ENCODE results near the gene SOX6. TPM values are rescaled to one million over a fixed set of nuclear protein-coding genes. Genes with fewer than 3 reads are reported as not detected.

The SOX6 gene
- polyA plus RNA-seq, 1 donor from 2014 or later: 2.2 TPM

DNA sequence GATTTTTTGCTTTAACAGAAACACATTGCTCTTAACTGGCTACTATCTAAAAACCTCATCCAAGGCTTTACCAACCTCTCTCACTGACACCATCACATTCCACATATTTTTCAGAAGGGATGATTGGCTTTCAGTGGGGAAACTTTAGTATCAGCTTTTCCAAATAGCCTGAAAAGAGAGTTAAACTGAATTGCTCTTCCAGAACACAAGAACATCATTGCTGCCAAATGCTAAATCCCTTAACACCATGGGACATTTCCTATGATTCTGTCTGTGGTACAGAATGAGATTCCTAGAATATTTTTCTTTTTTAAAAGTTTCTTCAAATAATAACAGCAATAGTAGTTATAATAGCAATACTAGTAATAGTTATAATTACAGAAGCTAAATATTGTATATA is 45.4 kb downstream of the SOX6 start:
- H3K9me3 ChIP-seq (ENCODE audit: low read length): no peaks in the 10 kb centered on the region
- peaks cover 3% of the 10 kb centered on the region for H3F3A ChIP-seq (ENCODE audit: insufficient read depth, low read length, poor library complexity, severe bottlenecking)
- no peak overlapping the region for H3K9ac ChIP-seq (ENCODE audit: low read length)
- H3K4me3 ChIP-seq (ENCODE audit: low read length): no peak overlapping the region
- no peaks in the 10 kb centered on the region for H3K79me2 ChIP-seq (replicated peaks; ENCODE audit: insufficient read depth, low read length)
- H4K20me1 ChIP-seq (ENCODE audit: insufficient read depth): no peaks in the 10 kb centered on the region
- TF ChIP-seq SMC3 (conservative IDR thresholded peaks at IDR 0.05; ENCODE audit: poor library complexity) (no peak), RAD21 (conservative IDR thresholded peaks at IDR 0.05) (no peak), TAF1 (IDR thresholded peaks at IDR 0.05; ENCODE audit: low read depth) (no peak), EZH2 (IDR thresholded peaks at IDR 0.05; ENCODE audit: borderline replicate concordance, insufficient read depth, low read length, poor library complexity, severe bottlenecking) (no peak), POLR2AphosphoS5 (IDR thresholded peaks at IDR 0.05) (no peak), EP300 (conservative IDR thresholded peaks at IDR 0.05; ENCODE audit: poor library complexity, severe bottlenecking) (no peak), MXI1 (conservative IDR thresholded peaks at IDR 0.05; ENCODE audit: poor library complexity, severe bottlenecking) (no peak)
- TF ChIP-seq, protein P1, sequence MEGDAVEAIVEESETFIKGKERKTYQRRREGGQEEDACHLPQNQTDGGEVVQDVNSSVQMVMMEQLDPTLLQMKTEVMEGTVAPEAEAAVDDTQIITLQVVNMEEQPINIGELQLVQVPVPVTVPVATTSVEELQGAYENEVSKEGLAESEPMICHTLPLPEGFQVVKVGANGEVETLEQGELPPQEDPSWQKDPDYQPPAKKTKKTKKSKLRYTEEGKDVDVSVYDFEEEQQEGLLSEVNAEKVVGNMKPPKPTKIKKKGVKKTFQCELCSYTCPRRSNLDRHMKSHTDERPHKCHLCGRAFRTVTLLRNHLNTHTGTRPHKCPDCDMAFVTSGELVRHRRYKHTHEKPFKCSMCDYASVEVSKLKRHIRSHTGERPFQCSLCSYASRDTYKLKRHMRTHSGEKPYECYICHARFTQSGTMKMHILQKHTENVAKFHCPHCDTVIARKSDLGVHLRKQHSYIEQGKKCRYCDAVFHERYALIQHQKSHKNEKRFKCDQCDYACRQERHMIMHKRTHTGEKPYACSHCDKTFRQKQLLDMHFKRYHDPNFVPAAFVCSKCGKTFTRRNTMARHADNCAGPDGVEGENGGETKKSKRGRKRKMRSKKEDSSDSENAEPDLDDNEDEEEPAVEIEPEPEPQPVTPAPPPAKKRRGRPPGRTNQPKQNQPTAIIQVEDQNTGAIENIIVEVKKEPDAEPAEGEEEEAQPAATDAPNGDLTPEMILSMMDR (IDR thresholded peaks at IDR 0.05; ENCODE audit: poor library complexity, severe bottlenecking): no peak
- TF ChIP-seq, protein P2, sequence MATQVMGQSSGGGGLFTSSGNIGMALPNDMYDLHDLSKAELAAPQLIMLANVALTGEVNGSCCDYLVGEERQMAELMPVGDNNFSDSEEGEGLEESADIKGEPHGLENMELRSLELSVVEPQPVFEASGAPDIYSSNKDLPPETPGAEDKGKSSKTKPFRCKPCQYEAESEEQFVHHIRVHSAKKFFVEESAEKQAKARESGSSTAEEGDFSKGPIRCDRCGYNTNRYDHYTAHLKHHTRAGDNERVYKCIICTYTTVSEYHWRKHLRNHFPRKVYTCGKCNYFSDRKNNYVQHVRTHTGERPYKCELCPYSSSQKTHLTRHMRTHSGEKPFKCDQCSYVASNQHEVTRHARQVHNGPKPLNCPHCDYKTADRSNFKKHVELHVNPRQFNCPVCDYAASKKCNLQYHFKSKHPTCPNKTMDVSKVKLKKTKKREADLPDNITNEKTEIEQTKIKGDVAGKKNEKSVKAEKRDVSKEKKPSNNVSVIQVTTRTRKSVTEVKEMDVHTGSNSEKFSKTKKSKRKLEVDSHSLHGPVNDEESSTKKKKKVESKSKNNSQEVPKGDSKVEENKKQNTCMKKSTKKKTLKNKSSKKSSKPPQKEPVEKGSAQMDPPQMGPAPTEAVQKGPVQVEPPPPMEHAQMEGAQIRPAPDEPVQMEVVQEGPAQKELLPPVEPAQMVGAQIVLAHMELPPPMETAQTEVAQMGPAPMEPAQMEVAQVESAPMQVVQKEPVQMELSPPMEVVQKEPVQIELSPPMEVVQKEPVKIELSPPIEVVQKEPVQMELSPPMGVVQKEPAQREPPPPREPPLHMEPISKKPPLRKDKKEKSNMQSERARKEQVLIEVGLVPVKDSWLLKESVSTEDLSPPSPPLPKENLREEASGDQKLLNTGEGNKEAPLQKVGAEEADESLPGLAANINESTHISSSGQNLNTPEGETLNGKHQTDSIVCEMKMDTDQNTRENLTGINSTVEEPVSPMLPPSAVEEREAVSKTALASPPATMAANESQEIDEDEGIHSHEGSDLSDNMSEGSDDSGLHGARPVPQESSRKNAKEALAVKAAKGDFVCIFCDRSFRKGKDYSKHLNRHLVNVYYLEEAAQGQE (IDR thresholded peaks at IDR 0.05; ENCODE audit: borderline replicate concordance): no peak
- H3K27ac ChIP-seq (ENCODE audit: low read length): no peak overlapping the region
- H2AFZ ChIP-seq (ENCODE audit: low read depth, low read length): no peak overlapping the region
- H3K4me2 ChIP-seq (ENCODE audit: low read length): no peak overlapping the region
- H3K9me2 ChIP-seq (ENCODE audit: insufficient read depth, low read length): no peaks in the 10 kb centered on the region
- no peaks in the 10 kb centered on the region for H3K27me3 ChIP-seq (ENCODE audit: insufficient read depth, low read depth, low read length)
- no peaks in the 10 kb centered on the region for H3K36me3 ChIP-seq (ENCODE audit: insufficient read depth, low read length)

DNA sequence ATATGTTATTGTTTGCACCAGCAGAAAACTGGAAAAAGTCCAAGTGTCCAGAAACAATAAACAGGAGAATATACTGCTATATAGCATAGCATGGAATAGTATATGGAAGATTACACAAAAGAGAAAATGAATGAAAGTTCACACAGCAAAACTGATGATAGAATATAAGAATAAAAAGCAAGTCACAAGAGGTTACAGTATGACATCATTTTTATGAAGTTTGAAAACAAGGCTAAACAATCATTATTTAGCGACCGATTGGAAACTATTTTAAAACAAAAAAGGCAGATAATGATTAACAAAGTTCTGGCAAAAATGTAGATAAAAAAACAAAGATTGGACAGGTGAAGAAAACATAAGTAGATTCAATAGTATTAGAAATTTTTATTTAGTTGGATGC is 47.1 kb downstream of the SOX6 start:
- Histone ChIP-seq H2AFZ (ENCODE audit: low read depth, low read length) (no peak overlapping the region), H3K4me3 (ENCODE audit: low read length) (no peak overlapping the region), H4K20me1 (ENCODE audit: insufficient read depth) (no peaks in the 10 kb centered on the region), H3K9me2 (ENCODE audit: insufficient read depth, low read length) (no peaks in the 10 kb centered on the region), H3K79me2 (replicated peaks; ENCODE audit: insufficient read depth, low read length) (no peaks in the 10 kb centered on the region), H3K9ac (ENCODE audit: low read length) (no peak overlapping the region), H3K27me3 (ENCODE audit: insufficient read depth, low read depth, low read length) (no peaks in the 10 kb centered on the region), H3K27ac (ENCODE audit: low read length) (no peak overlapping the region), H3K9me3 (ENCODE audit: low read length) (no peaks in the 10 kb centered on the region), H3K4me2 (ENCODE audit: low read length) (no peak overlapping the region), H3F3A (ENCODE audit: insufficient read depth, low read length, poor library complexity, severe bottlenecking) (peaks cover 3% of the 10 kb centered on the region), H3K36me3 (ENCODE audit: insufficient read depth, low read length) (no peaks in the 10 kb centered on the region)
- TF ChIP-seq MXI1 (conservative IDR thresholded peaks at IDR 0.05; ENCODE audit: poor library complexity, severe bottlenecking): no peak
- no peak for TF ChIP-seq TAF1 (IDR thresholded peaks at IDR 0.05; ENCODE audit: low read depth)
- no peak for TF ChIP-seq RAD21 (conservative IDR thresholded peaks at IDR 0.05)
- no peak for TF ChIP-seq SMC3 (conservative IDR thresholded peaks at IDR 0.05; ENCODE audit: poor library complexity)
- TF ChIP-seq EZH2 (IDR thresholded peaks at IDR 0.05; ENCODE audit: borderline replicate concordance, insufficient read depth, low read length, poor library complexity, severe bottlenecking): no peak
- TF ChIP-seq, protein P2 (IDR thresholded peaks at IDR 0.05; ENCODE audit: borderline replicate concordance): no peak
- TF ChIP-seq EP300 (conservative IDR thresholded peaks at IDR 0.05; ENCODE audit: poor library complexity, severe bottlenecking): no peak
- TF ChIP-seq, protein P1 (IDR thresholded peaks at IDR 0.05; ENCODE audit: poor library complexity, severe bottlenecking): no peak
- no peak for TF ChIP-seq POLR2AphosphoS5 (IDR thresholded peaks at IDR 0.05)
